ENCODE data around the gene MAFB. TPM values are rescaled to one million over a fixed set of nuclear protein-coding genes. Genes with fewer than 3 reads are reported as not detected.

Gene MAFB
- total RNA-seq, 1 donor from 2014 or later = 31.9 TPM

DNA sequence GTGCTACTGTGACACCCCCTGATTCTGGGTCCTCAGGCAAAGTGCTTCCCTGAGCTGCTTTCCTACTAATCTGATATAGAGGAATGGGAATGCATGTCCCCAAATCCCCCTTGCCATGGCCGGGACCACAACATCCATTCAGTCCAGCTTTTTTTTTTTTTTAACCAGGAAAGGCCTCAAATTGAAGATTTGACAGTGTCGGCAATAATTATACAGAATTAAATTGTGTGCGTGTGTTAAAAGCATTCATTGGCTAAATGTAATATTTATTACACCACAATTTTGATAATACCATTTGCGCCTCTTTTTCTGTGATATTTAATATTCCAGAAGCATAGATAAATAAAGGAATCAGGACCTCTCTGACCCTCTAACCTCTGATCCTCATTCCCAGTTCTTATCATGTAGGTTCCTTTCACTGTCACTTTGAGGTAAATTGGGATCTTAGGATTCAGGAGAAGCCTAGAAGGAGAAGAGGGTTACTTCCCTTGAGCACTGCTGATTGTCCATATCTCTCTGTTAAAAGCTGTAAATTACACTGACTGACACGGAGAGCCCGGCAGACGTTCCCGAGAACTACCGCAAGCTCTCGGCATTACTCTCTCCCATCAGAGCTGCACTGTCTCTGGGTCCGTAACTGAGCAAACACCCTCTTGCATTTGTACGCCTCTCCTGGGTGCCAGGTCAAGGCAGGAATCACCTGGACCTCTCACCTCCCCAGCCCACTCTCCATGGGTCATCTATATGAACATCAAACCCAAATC is 29.4 kb upstream of the MAFB start:
- H3K4me3 Mint-ChIP-seq (ENCODE audit: unreplicated experiment) = no peak overlapping the region
- no peaks in the 10 kb centered on the region for H3K4me1 Mint-ChIP-seq (ENCODE audit: unreplicated experiment)
- no peaks in the 10 kb centered on the region for H3K36me3 Mint-ChIP-seq (ENCODE audit: unreplicated experiment)
- H3K27me3 Mint-ChIP-seq (ENCODE audit: unreplicated experiment) = peaks cover 44% of the 10 kb centered on the region
- no peak overlapping the region for H3K27ac Mint-ChIP-seq (ENCODE audit: unreplicated experiment)
- no peak for DNase-seq (ENCODE audit: extremely low spot score, unreplicated experiment)
- no peaks in the 10 kb centered on the region for H3K9me3 Mint-ChIP-seq (ENCODE audit: unreplicated experiment)
- TF ChIP-seq, protein P1, sequence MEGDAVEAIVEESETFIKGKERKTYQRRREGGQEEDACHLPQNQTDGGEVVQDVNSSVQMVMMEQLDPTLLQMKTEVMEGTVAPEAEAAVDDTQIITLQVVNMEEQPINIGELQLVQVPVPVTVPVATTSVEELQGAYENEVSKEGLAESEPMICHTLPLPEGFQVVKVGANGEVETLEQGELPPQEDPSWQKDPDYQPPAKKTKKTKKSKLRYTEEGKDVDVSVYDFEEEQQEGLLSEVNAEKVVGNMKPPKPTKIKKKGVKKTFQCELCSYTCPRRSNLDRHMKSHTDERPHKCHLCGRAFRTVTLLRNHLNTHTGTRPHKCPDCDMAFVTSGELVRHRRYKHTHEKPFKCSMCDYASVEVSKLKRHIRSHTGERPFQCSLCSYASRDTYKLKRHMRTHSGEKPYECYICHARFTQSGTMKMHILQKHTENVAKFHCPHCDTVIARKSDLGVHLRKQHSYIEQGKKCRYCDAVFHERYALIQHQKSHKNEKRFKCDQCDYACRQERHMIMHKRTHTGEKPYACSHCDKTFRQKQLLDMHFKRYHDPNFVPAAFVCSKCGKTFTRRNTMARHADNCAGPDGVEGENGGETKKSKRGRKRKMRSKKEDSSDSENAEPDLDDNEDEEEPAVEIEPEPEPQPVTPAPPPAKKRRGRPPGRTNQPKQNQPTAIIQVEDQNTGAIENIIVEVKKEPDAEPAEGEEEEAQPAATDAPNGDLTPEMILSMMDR (IDR thresholded peaks at IDR 0.05) = no peak

DNA sequence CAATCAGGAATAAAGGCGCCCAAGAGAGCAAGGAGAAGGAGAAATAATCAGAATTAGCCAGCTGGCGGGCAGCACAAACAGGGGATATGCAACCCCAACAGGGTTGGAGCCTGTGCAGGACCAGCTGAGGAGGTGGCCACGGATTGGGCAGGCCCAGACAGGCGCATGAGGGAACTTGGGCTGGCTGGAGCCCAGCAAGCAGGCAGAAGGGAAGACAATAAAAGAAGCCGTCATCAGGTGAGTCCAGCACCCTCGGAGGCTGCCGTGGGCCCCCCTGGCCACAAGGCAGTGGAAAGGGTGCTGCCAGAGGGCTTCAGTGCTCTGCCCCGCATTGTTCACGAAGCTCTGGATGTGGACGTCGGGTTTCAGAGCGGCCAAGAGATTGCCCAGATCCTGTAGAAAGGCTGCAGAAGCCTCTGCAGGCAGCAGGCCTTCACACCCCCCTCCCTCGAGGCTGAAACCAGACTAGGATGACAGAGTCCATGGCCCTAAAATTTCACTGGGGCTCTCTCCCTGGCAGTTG is 28.4 kb upstream of the MAFB start:
- no peak for DNase-seq (ENCODE audit: extremely low spot score, unreplicated experiment)
- Mint-ChIP-seq H3K36me3 (ENCODE audit: unreplicated experiment) (no peaks in the 10 kb centered on the region), H3K4me3 (ENCODE audit: unreplicated experiment) (no peak overlapping the region), H3K27ac (ENCODE audit: unreplicated experiment) (no peak overlapping the region), H3K27me3 (ENCODE audit: unreplicated experiment) (peaks cover 48% of the 10 kb centered on the region), H3K4me1 (ENCODE audit: unreplicated experiment) (no peaks in the 10 kb centered on the region), H3K9me3 (ENCODE audit: unreplicated experiment) (no peaks in the 10 kb centered on the region)
- TF ChIP-seq, protein P1 (IDR thresholded peaks at IDR 0.05) = no peak

DNA sequence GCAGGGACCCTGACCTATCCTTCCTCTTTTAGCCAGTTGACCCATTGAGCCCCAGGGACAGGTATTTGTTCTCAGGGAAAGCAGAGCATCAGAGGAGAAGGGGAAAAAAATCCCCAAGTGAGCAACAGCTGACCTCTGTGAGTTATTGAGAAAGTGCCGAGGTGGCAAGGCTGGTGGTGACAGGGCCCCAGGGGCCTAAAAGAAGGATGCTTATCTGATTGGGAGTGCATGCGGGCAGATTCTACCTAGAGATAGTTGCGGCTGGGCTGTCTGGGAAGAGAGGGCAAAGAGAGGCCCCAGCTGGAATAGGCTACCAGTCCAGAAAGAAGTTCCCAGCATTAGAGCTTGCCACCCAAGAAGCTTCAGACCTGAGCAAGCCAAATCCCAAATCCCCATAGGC is 26.5 kb upstream of the MAFB start:
- TF ChIP-seq, protein P1 (IDR thresholded peaks at IDR 0.05) = no peak
- H3K9me3 Mint-ChIP-seq (ENCODE audit: unreplicated experiment) = no peaks in the 10 kb centered on the region
- H3K4me3 Mint-ChIP-seq (ENCODE audit: unreplicated experiment) = no peak overlapping the region
- H3K27me3 Mint-ChIP-seq (ENCODE audit: unreplicated experiment) = peaks cover 52% of the 10 kb centered on the region
- H3K4me1 Mint-ChIP-seq (ENCODE audit: unreplicated experiment) = no peaks in the 10 kb centered on the region
- no peak overlapping the region for H3K27ac Mint-ChIP-seq (ENCODE audit: unreplicated experiment)
- H3K36me3 Mint-ChIP-seq (ENCODE audit: unreplicated experiment) = no peaks in the 10 kb centered on the region
- no peak for DNase-seq (ENCODE audit: extremely low spot score, unreplicated experiment)

DNA sequence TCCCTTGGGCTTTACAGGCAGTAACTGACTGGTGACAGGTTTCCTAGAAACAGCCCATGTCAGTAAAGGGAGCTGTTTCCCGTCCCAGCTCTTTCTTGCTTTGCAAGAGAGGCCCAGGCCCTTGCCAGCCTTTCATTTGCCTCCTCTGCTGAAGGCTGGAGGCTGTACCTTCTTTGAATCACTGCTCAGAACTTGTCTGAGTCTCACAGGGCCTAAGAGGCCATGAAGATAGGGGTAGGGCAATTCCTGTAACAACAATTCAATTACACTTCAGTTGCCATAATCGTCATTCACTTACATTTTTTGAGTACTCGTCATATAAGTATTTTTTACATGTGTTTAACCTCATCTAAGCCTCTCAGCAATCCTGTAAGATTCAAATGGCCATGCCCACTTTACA is 25.9 kb upstream of the MAFB start:
- H3K9me3 Mint-ChIP-seq (ENCODE audit: unreplicated experiment) = no peaks in the 10 kb centered on the region
- H3K36me3 Mint-ChIP-seq (ENCODE audit: unreplicated experiment) = no peaks in the 10 kb centered on the region
- H3K4me3 Mint-ChIP-seq (ENCODE audit: unreplicated experiment) = no peak overlapping the region
- TF ChIP-seq, protein P1 (IDR thresholded peaks at IDR 0.05) = no peak
- peaks cover 52% of the 10 kb centered on the region for H3K27me3 Mint-ChIP-seq (ENCODE audit: unreplicated experiment)
- no peaks in the 10 kb centered on the region for H3K4me1 Mint-ChIP-seq (ENCODE audit: unreplicated experiment)
- no peak overlapping the region for H3K27ac Mint-ChIP-seq (ENCODE audit: unreplicated experiment)
- no peak for DNase-seq (ENCODE audit: extremely low spot score, unreplicated experiment)

DNA sequence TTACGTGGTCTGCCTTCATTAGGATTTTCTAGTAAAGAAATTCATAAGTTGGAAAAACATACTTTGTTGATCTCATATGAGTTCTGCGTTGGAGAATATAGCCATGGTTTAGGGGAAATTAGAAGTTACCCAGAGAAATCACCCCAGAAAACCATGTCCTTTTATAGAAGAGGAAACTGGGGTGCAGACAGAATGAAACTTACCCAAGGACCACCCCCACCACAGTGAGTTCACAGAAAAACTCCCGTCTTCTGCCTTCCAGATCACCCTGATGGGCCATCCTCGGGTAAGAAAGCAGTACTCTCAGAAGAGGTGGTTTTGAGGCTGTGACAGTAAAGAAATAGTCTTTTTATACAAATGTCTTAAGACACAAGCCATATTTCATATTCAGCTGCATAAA is 25.1 kb upstream of the MAFB start:
- H3K27ac Mint-ChIP-seq (ENCODE audit: unreplicated experiment) = no peak overlapping the region
- peaks cover 55% of the 10 kb centered on the region for H3K27me3 Mint-ChIP-seq (ENCODE audit: unreplicated experiment)
- no peaks in the 10 kb centered on the region for H3K36me3 Mint-ChIP-seq (ENCODE audit: unreplicated experiment)
- H3K4me3 Mint-ChIP-seq (ENCODE audit: unreplicated experiment) = no peak overlapping the region
- DNase-seq (ENCODE audit: extremely low spot score, unreplicated experiment) = no peak
- no peaks in the 10 kb centered on the region for H3K9me3 Mint-ChIP-seq (ENCODE audit: unreplicated experiment)
- no peaks in the 10 kb centered on the region for H3K4me1 Mint-ChIP-seq (ENCODE audit: unreplicated experiment)
- TF ChIP-seq, protein P1 (IDR thresholded peaks at IDR 0.05) = no peak

Measured in osteocyte (in vitro differentiated cells).